ENCODE data around the gene SBNO2. TPM values are rescaled to one million over a fixed set of nuclear protein-coding genes. Genes with fewer than 3 reads are reported as not detected.

Gene SBNO2
- total RNA-seq, 1 donor from 2014 or later = 48.8 TPM

DNA sequence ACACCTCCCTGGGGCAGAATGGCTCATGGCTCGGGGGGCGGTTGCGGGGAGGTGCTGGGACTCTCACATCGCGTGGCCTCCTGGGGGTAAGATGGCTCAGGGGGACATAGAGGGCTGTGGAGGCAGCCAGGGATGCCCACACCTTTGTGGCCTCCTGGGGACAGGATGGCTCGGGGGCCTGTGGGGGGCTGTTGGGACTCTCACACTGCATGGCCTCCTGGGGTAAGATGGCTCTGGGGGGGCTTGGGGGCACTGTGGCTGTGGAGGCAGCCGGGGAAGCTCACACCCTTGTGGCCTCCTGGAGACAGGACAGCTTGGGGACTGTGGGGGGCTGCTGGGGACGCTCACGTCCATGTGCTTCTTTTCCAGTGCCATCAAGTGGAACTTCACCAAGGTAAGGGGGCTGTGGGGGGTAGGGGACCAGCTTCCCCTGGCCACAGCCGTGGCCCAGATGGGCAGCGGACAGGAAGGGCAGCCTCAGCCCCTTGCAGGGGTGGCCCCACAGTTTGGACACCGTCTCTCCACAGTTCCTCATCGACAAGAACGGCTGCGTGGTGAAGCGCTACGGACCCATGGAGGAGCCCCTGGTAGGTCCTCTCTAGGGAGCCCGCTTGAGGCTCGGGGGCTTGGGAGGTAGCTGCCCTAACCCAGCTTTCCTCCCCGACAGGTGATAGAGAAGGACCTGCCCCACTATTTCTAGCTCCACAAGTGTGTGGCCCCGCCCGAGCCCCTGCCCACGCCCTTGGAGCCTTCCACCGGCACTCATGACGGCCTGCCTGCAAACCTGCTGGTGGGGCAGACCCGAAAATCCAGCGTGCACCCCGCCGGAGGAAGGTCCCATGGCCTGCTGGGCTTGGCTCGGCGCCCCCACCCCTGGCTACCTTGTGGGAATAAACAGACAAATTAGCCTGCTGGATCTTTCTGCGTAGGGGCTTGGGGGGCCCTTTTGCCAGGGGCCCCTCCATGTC is 67.9 kb downstream of the SBNO2 start:
- Histone ChIP-seq H3K36me3 (ENCODE audit: control insufficient read depth, insufficient read depth, low read length) (peaks cover 1% of the 10 kb centered on the region), H3K27me3 (ENCODE audit: control insufficient read depth, insufficient read depth, low read length) (no peaks in the 10 kb centered on the region), H3K4me3 (ENCODE audit: low read depth, low read length) (no peak overlapping the region)
- DNase-seq (ENCODE audit: low read depth) = no peak
- TF ChIP-seq, protein P1, sequence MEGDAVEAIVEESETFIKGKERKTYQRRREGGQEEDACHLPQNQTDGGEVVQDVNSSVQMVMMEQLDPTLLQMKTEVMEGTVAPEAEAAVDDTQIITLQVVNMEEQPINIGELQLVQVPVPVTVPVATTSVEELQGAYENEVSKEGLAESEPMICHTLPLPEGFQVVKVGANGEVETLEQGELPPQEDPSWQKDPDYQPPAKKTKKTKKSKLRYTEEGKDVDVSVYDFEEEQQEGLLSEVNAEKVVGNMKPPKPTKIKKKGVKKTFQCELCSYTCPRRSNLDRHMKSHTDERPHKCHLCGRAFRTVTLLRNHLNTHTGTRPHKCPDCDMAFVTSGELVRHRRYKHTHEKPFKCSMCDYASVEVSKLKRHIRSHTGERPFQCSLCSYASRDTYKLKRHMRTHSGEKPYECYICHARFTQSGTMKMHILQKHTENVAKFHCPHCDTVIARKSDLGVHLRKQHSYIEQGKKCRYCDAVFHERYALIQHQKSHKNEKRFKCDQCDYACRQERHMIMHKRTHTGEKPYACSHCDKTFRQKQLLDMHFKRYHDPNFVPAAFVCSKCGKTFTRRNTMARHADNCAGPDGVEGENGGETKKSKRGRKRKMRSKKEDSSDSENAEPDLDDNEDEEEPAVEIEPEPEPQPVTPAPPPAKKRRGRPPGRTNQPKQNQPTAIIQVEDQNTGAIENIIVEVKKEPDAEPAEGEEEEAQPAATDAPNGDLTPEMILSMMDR (IDR thresholded peaks at IDR 0.05; ENCODE audit: insufficient read depth, low read length, poor library complexity, severe bottlenecking) = no peak

DNA sequence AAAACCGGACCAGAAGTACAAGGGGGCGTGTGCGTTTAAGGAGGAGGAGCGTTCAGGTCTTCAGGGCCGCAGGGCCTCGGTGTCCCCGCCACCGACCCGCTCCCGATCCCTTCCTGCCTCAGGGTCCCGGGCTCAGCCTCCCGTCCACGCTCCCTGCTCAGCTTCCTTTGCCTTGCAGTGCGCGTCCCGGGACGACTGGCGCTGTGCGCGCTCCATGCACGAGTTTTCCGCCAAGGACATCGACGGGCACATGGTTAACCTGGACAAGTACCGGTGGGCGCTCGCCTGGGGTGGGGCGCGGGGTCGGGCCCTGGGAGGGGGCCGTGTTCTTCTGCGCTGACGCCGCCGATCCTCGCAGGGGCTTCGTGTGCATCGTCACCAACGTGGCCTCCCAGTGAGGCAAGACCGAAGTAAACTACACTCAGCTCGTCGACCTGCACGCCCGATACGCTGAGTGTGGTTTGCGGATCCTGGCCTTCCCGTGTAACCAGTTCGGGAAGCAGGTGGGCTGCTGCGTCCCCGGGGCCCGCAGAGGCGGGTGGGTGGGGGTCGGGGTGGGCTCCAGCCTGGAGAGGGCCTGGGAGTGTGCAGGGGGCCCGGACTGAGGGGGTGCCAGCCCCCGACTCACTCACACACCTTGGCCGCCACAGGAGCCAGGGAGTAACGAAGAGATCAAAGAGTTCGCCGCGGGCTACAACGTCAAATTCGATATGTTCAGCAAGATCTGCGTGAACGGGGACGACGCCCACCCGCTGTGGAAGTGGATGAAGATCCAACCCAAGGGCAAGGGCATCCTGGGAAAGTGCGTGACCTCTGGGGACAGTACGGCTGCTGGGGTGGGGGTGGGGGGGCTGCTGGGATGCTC is 68.8 kb downstream of the SBNO2 start:
- no peak for DNase-seq (ENCODE audit: low read depth)
- TF ChIP-seq, protein P1 (IDR thresholded peaks at IDR 0.05; ENCODE audit: insufficient read depth, low read length, poor library complexity, severe bottlenecking) = no peak
- peak overlapping the region; percentile 65 for H3K4me3 ChIP-seq (ENCODE audit: low read depth, low read length)

DNA sequence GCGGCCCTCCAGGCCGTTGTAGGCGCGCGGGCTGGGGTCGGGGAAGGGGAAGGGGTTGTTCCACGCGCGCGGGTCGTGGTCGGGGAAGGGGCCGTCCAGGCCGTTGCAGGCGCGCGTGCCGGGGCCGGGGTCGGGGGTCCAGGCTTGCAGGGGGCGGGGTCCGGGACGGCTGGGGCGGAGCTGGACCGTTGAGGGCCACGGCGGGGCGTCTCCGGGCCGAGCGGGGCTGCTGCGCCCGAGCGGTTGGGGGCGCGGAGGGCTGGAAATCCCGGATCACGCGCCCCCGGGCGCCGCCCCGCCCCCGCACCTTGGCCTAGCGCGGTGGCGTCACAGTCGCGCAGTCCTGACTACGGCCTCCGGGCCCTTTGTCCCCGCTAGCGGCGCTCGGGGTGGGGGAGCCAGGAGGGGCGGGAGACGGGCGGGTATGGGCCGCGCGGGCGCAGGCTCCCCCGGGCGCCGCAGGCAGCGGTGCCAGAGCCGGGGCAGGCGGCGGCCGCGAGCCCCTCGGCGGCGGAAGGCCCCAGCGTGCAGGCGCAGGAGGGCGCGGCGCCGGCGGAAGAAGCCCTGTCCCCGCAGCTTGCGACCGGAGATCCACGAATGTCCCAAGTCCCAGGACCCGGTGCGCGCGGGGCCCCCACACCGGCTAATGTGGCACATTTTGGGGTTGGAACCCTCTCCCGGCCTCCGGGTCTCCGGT is 69.6 kb downstream of the SBNO2 start:
- no peaks in the 10 kb centered on the region for H3K27me3 ChIP-seq (ENCODE audit: control insufficient read depth, insufficient read depth, low read length)
- no peak for DNase-seq (ENCODE audit: low read depth)
- TF ChIP-seq, protein P1 (IDR thresholded peaks at IDR 0.05; ENCODE audit: insufficient read depth, low read length, poor library complexity, severe bottlenecking) = no peak
- peak overlapping the region; percentile 65 for H3K4me3 ChIP-seq (ENCODE audit: low read depth, low read length)
- no peaks in the 10 kb centered on the region for H3K36me3 ChIP-seq (ENCODE audit: control insufficient read depth, insufficient read depth, low read length)

More for the DNA sequence above, 68.8 kb downstream of the SBNO2 start:
- Histone ChIP-seq H3K27me3 (ENCODE audit: control insufficient read depth, insufficient read depth, low read length) (no peaks in the 10 kb centered on the region), H3K36me3 (ENCODE audit: control insufficient read depth, insufficient read depth, low read length) (no peaks in the 10 kb centered on the region)

DNA sequence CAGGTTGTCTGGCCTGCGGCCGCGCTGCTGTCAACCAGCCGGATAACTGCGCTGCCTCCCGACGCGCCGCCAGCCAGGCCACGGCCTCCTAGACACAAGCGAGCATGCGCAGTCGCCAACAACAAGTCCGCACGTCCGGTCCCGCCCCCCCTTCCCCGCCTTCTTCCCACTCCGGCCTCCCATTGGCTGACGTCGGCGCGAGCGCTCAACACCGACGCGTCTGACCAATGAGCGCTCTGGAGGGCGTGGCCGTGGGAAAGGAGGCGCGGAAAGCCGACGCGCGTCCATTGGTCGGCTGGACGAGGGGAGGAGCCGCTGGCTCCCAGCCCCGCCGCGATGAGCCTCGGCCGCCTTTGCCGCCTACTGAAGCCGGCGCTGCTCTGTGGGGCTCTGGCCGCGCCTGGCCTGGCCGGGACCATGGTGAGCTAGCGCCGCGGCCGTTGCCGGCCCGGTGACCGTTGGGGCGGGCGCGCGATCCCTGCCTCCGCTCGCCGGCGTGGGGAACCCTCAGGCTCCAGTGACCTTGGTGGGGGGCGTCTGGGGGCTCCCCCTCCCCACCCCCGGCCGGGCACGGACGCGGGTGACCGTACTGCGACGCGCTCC is 70.3 kb downstream of the SBNO2 start, which contains the start of gene GPX4:
Gene GPX4 (plus strand): TSS at position 287 of the 603 bp plus-strand sequence. CDS start 50 bp downstream, at position 337.
- peak within 1 kb of the TSS; percentile 65 for H3K4me3 ChIP-seq (ENCODE audit: low read depth, low read length)
- H3K27me3 ChIP-seq (ENCODE audit: control insufficient read depth, insufficient read depth, low read length) = no peaks in the 10 kb centered on the region
- H3K36me3 ChIP-seq (ENCODE audit: control insufficient read depth, insufficient read depth, low read length) = no peaks in the 10 kb centered on the region
- DNase-seq (ENCODE audit: low read depth) = peak; percentile 93
- TF ChIP-seq, protein P1 (IDR thresholded peaks at IDR 0.05; ENCODE audit: insufficient read depth, low read length, poor library complexity, severe bottlenecking) = no peak

DNA sequence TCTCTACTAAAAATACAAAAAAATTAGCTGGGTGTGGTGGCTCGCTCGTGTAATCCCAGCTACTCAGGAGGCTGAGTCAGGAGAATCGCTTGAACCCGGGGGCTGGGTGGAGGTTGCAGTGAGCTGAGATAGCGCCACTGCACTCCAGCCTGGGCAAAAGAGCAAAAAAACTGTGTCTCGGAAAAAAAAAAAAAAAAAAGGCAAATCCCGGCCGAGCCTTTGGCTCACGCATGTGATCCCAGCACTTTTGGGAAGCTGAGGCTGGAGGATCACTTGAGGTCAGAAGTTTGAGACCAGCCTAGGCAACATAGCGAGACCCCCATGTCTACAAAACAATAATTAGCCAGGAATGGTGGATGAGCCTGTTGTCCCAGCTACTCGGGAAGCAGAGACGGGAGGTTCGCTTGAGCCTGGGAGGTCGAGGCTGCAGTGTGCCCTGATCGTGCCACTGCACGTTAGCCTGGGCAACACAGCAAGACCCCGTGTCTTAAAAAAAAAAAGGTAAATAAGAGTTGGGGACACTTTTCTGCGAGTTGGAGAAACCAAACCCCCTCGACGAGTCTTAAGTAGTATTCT is 70.8 kb downstream of the SBNO2 start:
- H3K4me3 ChIP-seq (ENCODE audit: low read depth, low read length) = no peak overlapping the region

More for the DNA sequence above, 70.8 kb downstream of the SBNO2 start:
- H3K27me3 ChIP-seq (ENCODE audit: control insufficient read depth, insufficient read depth, low read length) = no peaks in the 10 kb centered on the region
- no peaks in the 10 kb centered on the region for H3K36me3 ChIP-seq (ENCODE audit: control insufficient read depth, insufficient read depth, low read length)
- TF ChIP-seq, protein P1 (IDR thresholded peaks at IDR 0.05; ENCODE audit: insufficient read depth, low read length, poor library complexity, severe bottlenecking) = no peak
- DNase-seq (ENCODE audit: low read depth) = no peak

Data from kidney epithelial cell (primary cell).